CD4-positive, alpha-beta T cell treated with Interleukin-15 for 4 hours (primary cell): Measurements from ENCODE around the gene PGS1.

Experiments used
- DNase-seq: peaks from one replicate; pipeline ENCODE4 v3.0.0-alpha.2; 2020; ENCODE audit warnings: low spot score

PGS1 gene

DNA sequence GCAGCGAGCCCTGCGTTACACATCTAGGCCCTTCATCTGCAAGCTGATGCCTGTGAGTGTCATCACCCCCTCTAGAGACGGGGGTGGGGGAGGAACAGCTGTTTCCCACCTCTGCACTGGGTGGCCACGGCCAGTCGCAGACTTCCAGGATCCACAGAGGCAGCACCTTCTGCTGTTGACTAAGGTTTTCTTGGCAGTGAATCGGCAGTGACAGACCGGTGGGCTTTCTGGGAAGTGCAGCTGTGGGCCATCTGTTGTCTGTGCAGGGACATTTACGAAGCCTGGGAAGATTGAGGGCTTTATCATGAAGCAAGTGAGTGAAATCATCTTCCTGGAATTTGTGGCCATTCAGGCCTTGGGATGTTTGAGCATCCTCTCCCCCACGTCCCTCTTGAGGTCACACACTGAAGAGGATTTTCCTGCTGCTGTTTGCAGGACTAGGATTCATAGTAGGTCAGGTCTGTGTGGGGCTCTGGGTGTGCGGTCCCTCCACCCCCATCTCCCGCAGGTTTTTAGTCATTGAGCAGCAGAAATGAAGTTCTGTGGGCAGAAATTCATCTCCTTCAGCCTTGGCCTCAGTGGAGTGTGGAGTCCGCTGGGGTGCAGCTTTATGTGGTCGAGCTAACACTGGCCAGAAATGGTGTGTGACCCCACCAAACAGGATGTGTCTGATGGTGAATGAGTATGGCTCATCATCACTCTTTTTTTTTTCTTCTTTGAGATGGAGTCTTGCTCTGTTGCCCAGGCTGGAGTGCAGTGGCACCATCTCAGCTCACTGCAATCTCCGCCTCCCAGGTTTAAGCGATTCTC is 12.0 kb downstream of the PGS1 start:
- DNase-seq, result no peak

DNA sequence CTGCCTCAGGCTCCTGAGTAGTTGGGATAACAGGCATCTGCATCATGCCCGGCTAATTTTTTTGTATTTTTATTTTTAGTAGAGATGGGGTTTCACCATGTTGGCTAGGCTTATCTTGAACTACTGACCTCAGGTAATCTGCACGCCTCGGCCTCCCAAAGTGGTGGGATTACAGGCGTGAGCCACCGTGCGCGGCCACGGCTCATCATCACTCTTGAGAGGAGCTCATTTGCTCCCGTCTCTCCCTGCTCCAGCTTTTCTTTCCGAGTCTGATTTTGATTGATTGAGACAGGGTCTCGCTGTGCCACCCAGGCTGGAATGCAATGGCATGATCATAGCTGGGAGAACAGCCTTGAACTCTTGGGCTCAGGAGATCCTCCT is 12.6 kb downstream of the PGS1 start:
- no peak for DNase-seq

DNA sequence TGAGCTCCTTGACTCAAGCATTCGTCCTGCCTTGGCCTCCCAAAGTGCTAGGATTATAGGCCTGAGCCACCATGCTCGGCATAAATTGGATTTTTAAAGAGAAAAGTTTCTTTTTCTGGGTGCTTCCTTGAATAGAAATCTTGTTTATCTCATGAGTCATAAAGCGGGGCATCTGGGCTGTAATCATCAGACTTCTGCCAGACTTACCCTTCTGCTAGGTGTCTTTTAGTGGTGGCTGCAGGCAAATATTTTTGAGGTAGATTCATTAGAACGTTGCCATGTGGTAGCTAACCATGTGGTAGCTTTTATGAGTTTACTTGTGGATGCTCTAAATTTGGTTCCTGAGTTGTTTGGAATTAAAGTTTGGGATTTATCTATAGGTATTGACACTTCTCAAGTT is 13.4 kb downstream of the PGS1 start:
- DNase-seq, result no peak

DNA sequence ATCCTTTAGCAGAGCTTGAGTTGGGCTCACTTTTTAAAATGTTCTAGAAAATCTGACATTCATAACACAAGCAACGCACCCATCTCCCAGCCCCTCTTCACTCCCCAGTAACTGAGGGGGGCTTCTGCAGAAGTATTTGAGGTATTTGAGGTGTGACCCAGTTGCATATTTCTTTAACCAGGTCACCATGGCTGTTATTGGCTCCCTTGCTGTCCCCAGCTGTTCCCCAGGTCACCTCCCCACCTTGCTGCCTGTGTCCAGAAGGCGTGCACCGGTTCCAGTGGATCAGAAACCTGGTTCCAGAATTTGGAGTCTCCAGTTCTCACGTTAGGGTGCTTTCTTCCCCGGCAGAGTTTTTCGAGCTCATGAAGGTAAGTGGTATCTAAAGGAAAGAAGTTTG is 13.8 kb downstream of the PGS1 start:
- DNase-seq, result no peak

DNA sequence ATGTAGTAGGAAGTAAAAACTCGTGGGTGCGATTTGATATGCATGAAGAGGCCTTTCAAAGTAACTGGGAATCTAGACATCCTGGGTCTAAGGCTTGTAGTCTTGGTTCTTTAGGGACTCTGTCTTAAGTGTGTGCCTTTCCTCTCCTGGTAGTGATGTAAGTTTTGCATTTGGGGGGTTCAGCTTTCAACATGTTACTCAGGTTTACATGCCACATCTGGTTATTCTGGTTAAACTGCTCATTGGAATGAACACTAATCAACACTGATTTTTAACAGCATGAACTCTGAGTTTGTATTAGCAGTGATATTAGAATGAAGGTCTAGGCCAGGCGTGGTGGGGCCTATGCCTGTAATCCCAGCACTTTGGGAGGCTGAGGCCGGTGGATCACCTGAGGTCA is 15.1 kb downstream of the PGS1 start:
- no peak for DNase-seq

DNA sequence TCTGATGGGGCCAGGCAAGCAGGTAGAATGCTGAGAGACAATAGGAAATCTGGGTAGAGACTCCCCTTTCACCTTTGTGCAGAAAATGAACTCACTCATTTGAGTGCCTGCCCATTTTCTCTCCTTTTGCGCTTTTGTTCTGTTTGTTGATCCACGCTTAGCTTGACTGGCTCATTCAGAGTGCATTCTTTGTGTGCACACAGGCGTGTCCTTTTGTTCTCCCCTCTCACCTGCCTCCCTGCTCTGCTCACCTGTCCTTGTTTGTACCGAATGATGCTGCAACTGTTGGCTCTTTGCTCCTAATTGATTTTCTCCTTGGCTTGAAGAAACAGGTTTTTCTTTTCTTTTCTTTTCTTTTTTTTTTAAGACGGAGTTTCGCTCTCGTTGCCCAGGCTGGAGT is 15.8 kb downstream of the PGS1 start:
- no peak for DNase-seq

DNA sequence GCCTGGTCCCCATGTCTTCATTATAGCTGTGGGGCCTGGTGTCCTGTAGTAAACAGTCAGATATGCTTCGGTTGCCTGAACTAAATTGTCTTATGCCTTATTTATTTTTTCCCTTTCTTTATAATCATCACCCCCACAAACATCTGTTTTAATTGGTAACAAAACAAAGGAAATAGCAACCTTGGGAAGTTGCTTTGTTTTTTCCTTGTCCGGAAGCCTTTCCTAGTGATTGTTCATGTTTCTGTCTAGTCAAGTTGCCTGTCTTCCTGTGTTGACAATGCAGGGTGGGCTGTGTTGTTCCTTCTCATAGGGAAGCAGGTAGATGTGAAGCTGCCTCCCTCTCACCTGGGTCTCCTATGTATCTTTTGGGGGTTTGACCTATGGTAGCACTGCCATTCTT is 16.7 kb downstream of the PGS1 start:
- DNase-seq, result no peak

DNA sequence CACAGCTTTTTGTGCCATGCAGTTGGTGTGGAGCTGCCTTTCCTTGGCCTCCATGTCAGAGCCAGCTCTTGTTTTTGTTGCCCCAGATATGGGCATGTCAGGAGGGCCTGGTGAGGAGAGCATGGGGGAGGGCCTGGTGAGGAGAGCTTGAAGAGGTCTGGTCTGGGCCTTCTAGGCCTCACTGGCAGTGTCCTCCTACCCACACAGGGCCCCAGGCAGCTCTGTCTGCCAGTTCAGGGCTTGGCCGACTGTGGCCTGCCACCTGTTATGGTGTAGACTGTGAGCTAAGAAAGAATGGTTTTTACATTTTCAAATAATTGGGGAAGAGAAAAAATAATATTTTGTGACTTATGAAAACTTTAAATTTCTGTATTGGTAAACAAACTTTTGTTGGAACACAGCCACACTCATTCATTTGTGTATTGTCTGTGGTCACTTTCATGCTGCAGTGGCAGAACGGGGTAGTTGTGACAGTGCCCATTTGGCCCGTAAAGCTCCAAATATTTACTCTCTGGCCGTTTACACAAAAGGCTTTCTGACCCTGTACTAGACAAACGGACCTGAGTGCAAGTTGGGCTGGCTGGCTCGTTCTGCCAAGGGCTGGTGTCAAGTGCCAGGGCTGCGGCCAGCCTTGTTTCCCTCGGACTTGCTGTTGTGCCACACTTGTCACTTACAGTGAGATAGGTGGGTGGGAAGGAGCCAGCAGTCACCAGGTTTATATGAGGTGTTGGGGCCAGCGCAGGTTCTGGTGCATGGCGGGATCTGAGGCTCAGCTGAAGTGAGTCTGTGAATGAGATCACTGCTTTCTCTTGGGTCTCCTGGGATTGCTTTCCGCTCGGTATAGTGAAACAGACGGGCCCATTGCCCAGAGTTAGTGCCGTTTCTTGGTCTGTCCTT is 18.2 kb downstream of the PGS1 start:
- no peak for DNase-seq

DNA sequence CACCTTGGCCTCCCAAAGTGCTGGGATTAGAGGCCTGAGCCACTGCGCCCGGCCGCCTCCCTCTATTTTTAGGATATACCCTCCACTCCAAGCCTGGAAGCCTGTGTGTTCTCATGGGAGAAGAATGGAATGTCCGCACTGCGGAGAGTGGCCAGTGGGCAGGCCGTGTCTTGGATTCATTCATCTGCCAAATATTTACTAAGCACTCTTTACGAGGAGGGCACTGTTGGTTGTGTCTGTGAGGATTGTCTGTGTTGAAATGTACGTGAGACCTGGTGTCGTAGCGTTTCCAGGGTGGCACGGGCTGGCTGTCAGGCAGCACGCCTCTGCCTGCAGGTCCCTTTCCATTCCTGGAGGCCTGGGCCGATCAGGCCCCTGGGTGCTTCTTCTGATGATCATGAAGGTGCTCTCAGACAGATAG is 19.2 kb downstream of the PGS1 start:
- no peak for DNase-seq

DNA sequence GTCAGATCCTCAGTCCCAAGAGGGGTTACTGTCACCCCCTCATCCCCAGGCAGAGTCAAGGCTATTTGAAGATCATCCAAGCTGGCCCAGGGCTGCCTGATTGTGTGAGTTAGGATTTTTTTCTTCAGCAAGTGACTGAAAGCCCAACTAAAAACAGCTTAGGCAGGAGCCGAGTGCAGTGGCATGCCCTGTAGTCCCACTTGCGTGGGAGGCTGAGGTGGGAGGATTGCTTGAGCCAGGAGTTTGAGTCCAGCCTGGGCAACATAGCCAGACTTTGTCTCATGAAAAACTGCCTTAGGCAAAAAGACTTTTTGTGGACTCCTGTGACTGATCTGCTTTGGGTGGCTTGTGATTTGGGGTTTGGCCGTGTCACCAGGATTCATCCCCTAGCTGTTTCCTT is 19.9 kb downstream of the PGS1 start:
- DNase-seq, result no peak

DNA sequence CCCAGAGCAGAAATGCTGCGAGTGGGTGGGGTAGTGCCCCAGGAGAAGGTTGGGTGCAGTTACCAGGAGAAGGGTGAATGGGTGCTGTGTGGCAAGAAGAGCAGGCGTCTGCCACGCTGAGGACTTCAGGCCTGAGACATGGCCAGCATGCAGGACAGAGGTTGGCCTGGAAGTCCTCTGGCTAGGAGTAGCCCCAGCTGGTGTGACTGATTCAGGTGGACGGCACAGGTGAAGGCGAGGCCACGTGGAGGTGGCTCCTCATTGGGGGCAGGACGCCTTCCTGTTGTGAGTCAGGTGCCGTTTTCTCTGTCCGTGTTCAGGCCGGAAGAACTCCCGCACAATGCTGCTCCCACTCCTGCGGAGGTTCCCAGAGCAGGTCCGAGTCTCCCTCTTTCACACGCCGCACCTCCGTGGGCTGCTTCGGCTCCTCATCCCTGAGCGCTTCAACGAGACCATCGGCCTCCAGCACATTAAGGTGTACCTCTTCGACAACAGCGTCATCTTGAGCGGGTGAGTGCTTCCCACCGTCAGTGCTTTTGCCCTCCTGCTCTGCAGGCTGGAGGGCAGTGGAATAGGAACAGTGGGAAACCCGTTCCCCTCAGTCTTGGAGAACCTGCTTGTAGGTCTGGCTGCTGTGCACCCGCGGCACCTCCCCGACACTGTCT is 20.7 kb downstream of the PGS1 start:
- DNase-seq, result no peak

DNA sequence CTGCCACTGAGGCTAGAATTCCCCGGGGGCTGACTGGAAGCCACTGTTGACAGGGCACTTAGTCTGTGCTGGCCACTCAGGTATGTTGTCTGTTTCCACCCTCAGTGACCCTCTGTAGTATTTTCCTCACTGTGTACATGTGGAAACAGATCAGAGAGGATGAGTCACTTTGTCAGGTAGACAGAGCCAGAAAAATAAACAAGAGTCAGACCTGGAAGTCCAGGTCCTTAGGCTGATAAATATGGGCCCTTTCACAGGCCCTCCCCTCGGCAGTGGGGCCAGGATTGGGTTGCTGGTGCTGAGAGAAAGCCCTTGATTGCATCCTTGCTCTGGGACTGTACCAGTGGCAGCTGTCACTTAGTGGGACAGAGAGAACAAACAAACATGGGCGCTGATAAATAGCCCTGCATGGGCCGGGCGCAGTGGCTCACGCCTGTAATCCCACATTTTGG is 21.3 kb downstream of the PGS1 start:
- no peak for DNase-seq

DNA sequence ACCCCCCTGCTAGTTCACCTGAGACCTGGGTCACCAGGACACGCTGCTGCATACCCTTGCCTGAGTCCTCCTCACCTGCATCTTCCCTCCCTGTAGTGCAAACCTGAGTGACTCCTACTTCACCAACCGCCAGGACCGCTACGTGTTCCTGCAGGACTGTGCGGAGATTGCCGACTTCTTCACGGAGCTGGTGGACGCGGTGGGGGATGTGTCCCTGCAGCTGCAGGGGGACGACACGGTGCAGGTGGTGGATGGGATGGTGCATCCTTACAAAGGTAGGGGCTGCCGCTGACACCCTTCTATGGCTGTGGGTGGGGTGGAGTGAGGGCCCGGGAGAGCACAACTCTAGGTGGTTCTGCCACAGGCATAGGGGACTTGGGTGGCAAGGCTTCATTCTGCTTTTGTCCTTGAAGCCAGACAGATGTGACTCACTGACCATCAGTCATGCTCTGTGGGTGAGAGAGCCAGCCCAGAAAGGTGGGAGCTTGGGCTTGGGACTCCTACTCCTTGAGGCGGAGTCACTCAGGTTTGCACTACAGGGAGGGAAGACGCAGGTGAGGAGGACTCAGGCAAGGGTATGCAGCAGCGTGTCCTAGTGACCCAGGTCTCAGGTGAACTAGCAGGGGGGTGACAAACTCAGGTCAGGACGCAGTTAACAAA is 22.3 kb downstream of the PGS1 start:
- DNase-seq, result no peak

DNA sequence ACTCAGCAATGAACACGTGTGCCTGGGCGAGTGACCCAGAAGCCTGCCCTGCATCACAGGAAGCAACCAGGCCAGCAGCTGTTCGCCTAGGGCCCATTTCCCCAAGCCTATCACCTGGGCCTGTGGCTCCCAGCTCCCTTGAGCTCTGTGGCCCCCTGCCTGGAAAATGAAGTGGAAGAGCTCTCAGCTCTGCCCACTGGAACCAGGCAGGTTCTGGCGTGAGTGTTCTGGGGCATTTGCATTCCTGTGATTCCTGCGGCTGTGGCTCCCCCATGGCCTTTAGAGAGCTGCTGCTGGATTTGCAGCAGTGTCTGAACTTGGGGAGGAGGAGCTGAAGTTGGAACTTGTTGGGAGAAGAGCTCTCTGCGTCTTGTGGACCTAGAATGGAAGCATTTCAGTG is 22.8 kb downstream of the PGS1 start:
- no peak for DNase-seq

DNA sequence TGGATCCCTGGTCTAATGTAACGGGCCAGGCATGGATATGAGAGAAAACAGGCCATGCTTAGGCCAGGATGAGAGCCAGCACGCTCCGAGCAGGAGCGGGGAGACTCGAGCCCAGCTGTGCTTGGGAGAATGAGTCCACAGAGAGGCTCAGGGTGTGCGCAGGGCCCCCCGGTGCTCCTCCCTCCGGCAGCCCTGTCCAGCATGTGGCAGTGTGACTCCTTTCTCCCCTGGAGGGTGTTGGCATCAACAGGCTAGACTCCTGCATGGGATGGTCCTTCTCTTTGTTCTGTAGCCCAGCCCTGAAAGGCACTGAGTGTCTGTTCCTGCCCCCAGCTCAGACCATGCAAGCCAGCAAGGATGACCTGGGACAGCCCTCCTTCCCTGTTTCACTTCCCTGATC is 23.4 kb downstream of the PGS1 start:
- DNase-seq, result no peak

DNA sequence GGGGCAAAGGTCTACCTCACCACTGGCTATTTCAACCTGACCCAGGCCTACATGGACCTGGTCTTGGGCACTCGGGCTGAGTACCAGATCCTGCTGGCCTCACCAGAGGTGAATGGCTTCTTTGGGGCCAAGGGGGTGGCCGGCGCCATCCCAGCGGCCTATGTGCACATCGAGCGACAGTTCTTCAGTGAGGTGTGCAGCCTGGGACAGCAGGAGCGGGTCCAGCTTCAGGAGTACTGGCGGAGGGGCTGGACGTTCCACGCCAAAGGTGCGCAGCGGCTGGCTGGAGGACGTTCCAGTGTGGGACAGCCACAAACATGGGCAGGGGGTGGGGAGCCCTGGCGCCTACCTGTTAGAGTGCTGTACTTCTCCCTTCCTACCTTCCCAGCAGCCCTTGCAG is 25.4 kb downstream of the PGS1 start:
- no peak for DNase-seq

DNA sequence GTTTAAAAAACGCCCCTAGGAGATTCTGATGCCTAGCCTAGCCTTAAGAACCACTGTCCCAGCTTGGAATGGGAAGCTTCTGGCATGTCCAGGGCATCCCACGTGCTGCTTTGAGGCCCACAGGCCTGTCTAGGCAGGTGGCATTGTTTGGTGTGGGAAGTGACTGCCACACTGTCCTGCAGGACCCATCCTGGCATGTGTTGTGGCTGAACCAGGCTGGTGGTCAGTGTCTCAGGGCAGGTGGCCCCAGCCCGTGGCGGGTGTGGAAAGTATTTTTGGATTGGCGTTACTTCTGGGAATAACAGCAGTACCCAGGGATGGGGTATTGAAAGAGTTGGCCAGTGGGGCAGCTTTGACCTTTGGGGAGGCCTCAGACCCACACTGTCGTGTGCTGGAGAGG is 27.9 kb downstream of the PGS1 start:
- no peak for DNase-seq

DNA sequence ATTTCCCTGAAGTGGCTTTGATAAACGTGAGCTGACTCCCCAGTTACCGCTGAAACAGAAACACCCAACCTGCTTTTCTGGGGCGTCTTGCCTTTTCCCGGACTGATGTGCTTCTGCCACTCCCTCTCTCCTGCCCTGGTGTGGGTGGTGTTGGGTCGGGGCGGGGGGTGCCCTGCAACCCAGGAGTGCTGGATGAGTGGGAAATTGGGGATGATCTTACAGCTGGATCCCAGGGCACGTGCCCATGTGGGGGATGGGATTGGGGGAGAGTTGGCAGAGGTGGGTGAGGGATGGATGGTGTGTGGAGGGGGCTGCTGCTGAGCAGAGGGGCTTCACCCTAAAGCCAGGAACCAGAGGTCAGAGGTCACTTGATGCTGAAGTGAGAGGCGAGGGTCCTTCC is 28.5 kb downstream of the PGS1 start:
- no peak for DNase-seq

DNA sequence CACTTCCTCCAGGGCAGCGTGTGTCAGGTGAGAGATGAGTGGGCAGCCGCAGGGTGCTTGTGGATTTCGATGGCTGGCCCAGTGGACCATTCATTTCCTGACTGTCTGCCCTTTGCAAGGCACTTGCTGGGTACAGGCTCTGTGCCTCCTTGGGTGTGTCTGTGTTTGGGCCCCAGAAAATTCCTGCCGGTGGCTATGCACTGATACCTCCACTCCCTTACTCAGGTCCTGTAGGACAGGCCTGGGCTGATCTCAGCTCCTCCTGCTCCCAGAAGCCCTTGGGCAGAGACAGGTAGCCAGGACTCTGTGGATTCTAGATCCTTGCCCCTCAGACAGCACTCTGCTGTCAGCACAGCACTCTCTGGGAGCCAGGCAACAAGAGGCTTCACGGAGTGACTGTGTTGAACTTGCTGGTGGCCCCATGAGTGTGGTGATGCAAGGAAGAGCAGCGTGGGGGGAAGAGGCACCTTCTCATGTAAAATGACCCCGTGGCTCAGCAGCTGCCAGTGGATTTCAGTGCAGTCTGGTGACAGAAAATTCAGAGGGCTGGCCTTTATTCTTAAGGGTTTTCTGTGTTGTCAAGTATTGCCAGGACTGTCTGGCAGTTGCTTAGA is 29.0 kb downstream of the PGS1 start:
- no peak for DNase-seq

DNA sequence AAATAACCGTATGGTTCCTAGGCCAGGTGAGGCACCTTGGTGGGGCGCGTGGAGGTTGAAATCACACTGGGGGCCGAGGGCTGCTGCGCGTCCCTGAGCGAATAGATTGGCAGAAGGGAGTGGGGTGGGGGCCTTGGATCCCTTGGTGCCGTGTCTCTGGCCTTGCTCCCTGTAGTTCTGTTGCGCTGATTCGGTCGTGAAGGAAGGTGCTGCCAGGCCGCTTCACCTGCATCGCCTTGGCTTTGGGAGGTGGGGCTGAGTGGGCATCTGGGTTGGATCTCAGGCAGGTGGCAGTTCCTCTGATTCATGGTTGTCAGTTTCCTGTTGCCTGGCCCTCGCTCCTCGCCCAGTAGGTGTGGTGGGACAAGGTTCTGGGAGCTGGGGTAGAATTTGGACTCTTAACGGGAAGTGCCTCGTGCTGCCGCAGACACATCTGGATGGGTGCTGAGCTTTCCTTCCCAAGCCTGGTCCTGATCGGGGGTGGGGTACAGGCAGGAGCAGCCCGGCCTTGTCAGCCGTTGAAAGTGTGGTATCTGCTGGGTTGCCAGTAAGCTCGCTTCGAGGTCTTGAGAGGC is 30.1 kb downstream of the PGS1 start:
- DNase-seq, result no peak

DNA sequence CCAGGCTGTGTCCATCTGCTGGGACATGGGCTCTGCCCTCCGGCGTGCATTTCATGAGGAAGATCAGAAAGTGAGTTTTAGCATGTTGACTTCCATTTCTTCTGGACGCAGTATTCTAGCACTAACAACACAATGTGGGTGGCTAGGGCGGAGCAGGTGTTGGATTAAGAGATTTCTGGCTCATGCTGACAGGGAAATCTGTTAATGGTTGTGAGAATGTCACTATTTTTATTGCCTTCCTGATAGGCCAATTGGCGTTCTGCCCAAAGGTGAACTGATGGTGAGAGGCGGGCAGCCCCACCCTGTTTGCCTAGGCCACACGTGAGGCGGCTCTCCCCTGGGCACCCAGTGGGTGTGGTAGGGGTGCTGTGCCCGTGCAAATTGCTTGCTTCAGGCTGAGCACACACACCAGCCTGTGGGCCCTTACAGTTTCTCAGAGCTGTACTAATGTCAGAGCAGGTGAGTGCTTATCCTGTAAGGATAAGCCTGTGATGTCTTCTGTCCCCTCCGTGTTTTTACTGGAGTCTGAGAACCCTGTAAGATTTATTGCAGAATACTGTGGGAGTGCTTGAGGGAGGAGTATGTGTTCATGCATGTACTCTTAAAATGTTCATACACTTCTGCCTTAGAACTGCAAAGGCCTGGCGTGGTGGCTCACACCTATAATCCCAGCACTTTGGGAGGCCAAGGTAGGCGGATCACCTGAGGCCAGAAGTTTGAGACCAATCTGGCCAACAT is 30.9 kb downstream of the PGS1 start:
- DNase-seq, result no peak
